Measurements from ENCODE around the gene RERE. TPM values are rescaled to one million over a fixed set of nuclear protein-coding genes. Genes with fewer than 3 reads are reported as not detected.

RERE gene
- total RNA-seq, 1 donor from 2014 or later, result 124 TPM

GRCh38 chr1:8765198-8765597 lies 52.2 kb downstream of the RERE start:
- no peak overlapping the region for H3K4me3 Mint-ChIP-seq (ENCODE audit: unreplicated experiment)

GRCh38 chr1:8764293-8764937 lies 53.0 kb downstream of the RERE start:
- no peak overlapping the region for H3K27ac ChIP-seq (ENCODE audit: low read depth, low read length)
- H3K4me2 ChIP-seq (ENCODE audit: low read length), result peak overlapping the region; percentile 10
- H3K4me1 ChIP-seq (ENCODE audit: insufficient read depth, low read length), result peaks cover 4% of the 10 kb centered on the region
- no peak overlapping the region for H2AFZ ChIP-seq (ENCODE audit: low read depth, low read length)
- no peaks in the 10 kb centered on the region for H3K9me3 ChIP-seq (ENCODE audit: insufficient read depth, low read depth, low read length)
- no peak overlapping the region for H3K9ac ChIP-seq (ENCODE audit: low read length)
- FAIRE-seq (no peak), DNase-seq (ENCODE audit: low read depth) (no peak)
- Mint-ChIP-seq H3K36me3 (ENCODE audit: low read depth, unreplicated experiment) (peaks cover 7% of the 10 kb centered on the region), H3K4me3 (ENCODE audit: unreplicated experiment) (no peak overlapping the region), H3K27me3 (ENCODE audit: low read depth, unreplicated experiment) (no peaks in the 10 kb centered on the region), H3K9me3 (ENCODE audit: unreplicated experiment) (peaks cover 1% of the 10 kb centered on the region), H3K4me1 (ENCODE audit: low read depth, unreplicated experiment) (peaks cover 13% of the 10 kb centered on the region), H3K27ac (ENCODE audit: unreplicated experiment) (no peak overlapping the region)
- TF ChIP-seq CTCF (IDR thresholded peaks at IDR 0.05; ENCODE audit: insufficient read depth, low read depth, low read length) (no peak), EZH2 (IDR thresholded peaks at IDR 0.05; ENCODE audit: insufficient read depth, low read length) (no peak)
- H3K36me3 ChIP-seq (ENCODE audit: insufficient read depth, low read length), result no peaks in the 10 kb centered on the region
- no peak overlapping the region for H3K4me3 ChIP-seq (ENCODE audit: insufficient read depth, low read depth, low read length)
- no peaks in the 10 kb centered on the region for H3K27me3 ChIP-seq (ENCODE audit: insufficient read depth, low read length)
- H4K20me1 ChIP-seq (ENCODE audit: insufficient read depth, low read length), result peaks cover 30% of the 10 kb centered on the region
- H3K79me2 ChIP-seq (ENCODE audit: insufficient read depth, low read length), result peaks cover 5% of the 10 kb centered on the region

More at GRCh38 chr1:8765198-8765597, 52.2 kb downstream of the RERE start:
- Histone ChIP-seq H3K9me3 (ENCODE audit: insufficient read depth, low read depth, low read length) (no peaks in the 10 kb centered on the region), H4K20me1 (ENCODE audit: insufficient read depth, low read length) (peaks cover 30% of the 10 kb centered on the region), H2AFZ (ENCODE audit: low read depth, low read length) (no peak overlapping the region), H3K4me1 (ENCODE audit: insufficient read depth, low read length) (peaks cover 4% of the 10 kb centered on the region), H3K36me3 (ENCODE audit: insufficient read depth, low read length) (no peaks in the 10 kb centered on the region), H3K27ac (ENCODE audit: low read depth, low read length) (no peak overlapping the region), H3K27me3 (ENCODE audit: insufficient read depth, low read length) (no peaks in the 10 kb centered on the region), H3K79me2 (ENCODE audit: insufficient read depth, low read length) (peaks cover 5% of the 10 kb centered on the region), H3K9ac (ENCODE audit: low read length) (no peak overlapping the region), H3K4me2 (ENCODE audit: low read length) (no peak overlapping the region), H3K4me3 (ENCODE audit: insufficient read depth, low read depth, low read length) (no peak overlapping the region)
- Mint-ChIP-seq H3K4me1 (ENCODE audit: low read depth, unreplicated experiment) (peaks cover 13% of the 10 kb centered on the region), H3K9me3 (ENCODE audit: unreplicated experiment) (peaks cover 1% of the 10 kb centered on the region), H3K27me3 (ENCODE audit: low read depth, unreplicated experiment) (no peaks in the 10 kb centered on the region), H3K36me3 (ENCODE audit: low read depth, unreplicated experiment) (peaks cover 7% of the 10 kb centered on the region), H3K27ac (ENCODE audit: unreplicated experiment) (peak overlapping the region; percentile 7)
- no peak for FAIRE-seq
- DNase-seq (ENCODE audit: low read depth), result no peak
- TF ChIP-seq EZH2 (IDR thresholded peaks at IDR 0.05; ENCODE audit: insufficient read depth, low read length) (no peak), CTCF (IDR thresholded peaks at IDR 0.05; ENCODE audit: insufficient read depth, low read depth, low read length) (no peak)

GRCh38 chr1:8763888-8764287 lies 53.6 kb downstream of the RERE start:
- no peak for TF ChIP-seq CTCF (IDR thresholded peaks at IDR 0.05; ENCODE audit: insufficient read depth, low read depth, low read length)
- no peak for TF ChIP-seq EZH2 (IDR thresholded peaks at IDR 0.05; ENCODE audit: insufficient read depth, low read length)
- peaks cover 4% of the 10 kb centered on the region for H3K4me1 ChIP-seq (ENCODE audit: insufficient read depth, low read length)
- no peak overlapping the region for H3K9ac ChIP-seq (ENCODE audit: low read length)
- DNase-seq (ENCODE audit: low read depth), result no peak
- H3K27me3 Mint-ChIP-seq (ENCODE audit: low read depth, unreplicated experiment), result no peaks in the 10 kb centered on the region
- no peak overlapping the region for H3K4me3 ChIP-seq (ENCODE audit: insufficient read depth, low read depth, low read length)
- peaks cover 10% of the 10 kb centered on the region for H3K36me3 Mint-ChIP-seq (ENCODE audit: low read depth, unreplicated experiment)
- H3K36me3 ChIP-seq (ENCODE audit: insufficient read depth, low read length), result no peaks in the 10 kb centered on the region
- H3K27ac Mint-ChIP-seq (ENCODE audit: unreplicated experiment), result no peak overlapping the region
- no peak overlapping the region for H3K4me3 Mint-ChIP-seq (ENCODE audit: unreplicated experiment)
- no peaks in the 10 kb centered on the region for H3K9me3 ChIP-seq (ENCODE audit: insufficient read depth, low read depth, low read length)
- H3K4me2 ChIP-seq (ENCODE audit: low read length), result no peak overlapping the region
- no peak for FAIRE-seq
- peaks cover 5% of the 10 kb centered on the region for H3K79me2 ChIP-seq (ENCODE audit: insufficient read depth, low read length)
- no peak overlapping the region for H3K27ac ChIP-seq (ENCODE audit: low read depth, low read length)
- peaks cover 13% of the 10 kb centered on the region for H3K4me1 Mint-ChIP-seq (ENCODE audit: low read depth, unreplicated experiment)
- no peaks in the 10 kb centered on the region for H3K27me3 ChIP-seq (ENCODE audit: insufficient read depth, low read length)
- H4K20me1 ChIP-seq (ENCODE audit: insufficient read depth, low read length), result peaks cover 30% of the 10 kb centered on the region
- no peak overlapping the region for H2AFZ ChIP-seq (ENCODE audit: low read depth, low read length)
- H3K9me3 Mint-ChIP-seq (ENCODE audit: unreplicated experiment), result peaks cover 1% of the 10 kb centered on the region
